Ascending aorta (tissue), 2 donors: Measurements from ENCODE around the gene TAF15. TPM values are rescaled to one million over a fixed set of nuclear protein-coding genes. Genes with fewer than 3 reads are reported as not detected.

Experiments
- DNase-seq, 2 donors: peaks; one replicate each; pipeline ENCODE4 v3.0.0-alpha.2; 2019; ENCODE audit warnings: low spot score in 2 of 2
- H3K27ac ChIP-seq, 2 donors: fragments of 200-600 bp; sonication (generic); one replicate each; pipeline ENCODE4 v1.5.1; 2016 to 2017; ENCODE audit warnings: mild to moderate bottlenecking in 1 of 2
- H3K27me3 ChIP-seq: fragments of 200-600 bp; sonication (generic); one replicate; pipeline ENCODE4 v1.5.1; 2017
- H3K36me3 ChIP-seq, 2 donors: fragments of 200-600 bp; sonication (generic); one replicate each; pipeline ENCODE4 v1.5.1; 2016
- H3K4me1 ChIP-seq, 2 donors: fragments of 200-600 bp; sonication (generic); one replicate each; pipeline ENCODE4 v1.5.1; 2016 to 2017; ENCODE audit warnings: mild to moderate bottlenecking in 1 of 2
- H3K4me3 ChIP-seq, 2 donors: fragments of 200-600 bp; sonication (generic); one replicate each; pipeline ENCODE4 v1.5.1; 2016 to 2017; ENCODE audit warnings: mild to moderate bottlenecking in 1 of 2
- H3K9me3 ChIP-seq, 2 donors: fragments of 200-600 bp; sonication (generic); one replicate each; pipeline ENCODE4 v1.5.1; 2016
- CTCF ChIP-seq, 3 experiments: fragments of 200-600 bp in 2 of 3; fragments of 450-650 bp in 1 of 3; sonication (generic) in 2 of 3; IDR thresholded peaks; one replicate each; pipeline ENCODE4 v1.5.1; 2016 to 2019; ENCODE audit warnings: antibody characterized with exemption in 3 of 3, mild to moderate bottlenecking in 1 of 3, moderate library complexity in 1 of 3
- intact Hi-C: fragments of 100-400 bp; cut with DNase I; formaldehyde crosslinking; loops from one replicate; pipeline ENCODE4 v1.15.1; 2023
- total RNA-seq: library from RNA; depleted of rRNA; stranded (reverse); fragments of >200 nt; gene quantifications from one replicate; pipeline ENCODE4 v1.1.0, GENCODE V29; 2016

The TAF15 gene
- total RNA-seq, 1 donor from 2014 or later, result 49.6 TPM

GRCh38 chr17:35855965-35856364 is 46.7 kb downstream of the TAF15 start:
- no peak for TF ChIP-seq CTCF (IDR thresholded peaks at IDR 0.05)
- intact Hi-C loops, result no loop called here
- Histone ChIP-seq H3K4me3 (no peak overlapping the region), H3K27me3 (no peaks in the 10 kb centered on the region), H3K4me1 (no peaks in the 10 kb centered on the region), H3K36me3 (peaks cover 5 to 11% of the 10 kb centered on the region in 2 donors), H3K27ac (no peak overlapping the region), H3K9me3 (no peaks in the 10 kb centered on the region)
- no peak for DNase-seq

DNA sequence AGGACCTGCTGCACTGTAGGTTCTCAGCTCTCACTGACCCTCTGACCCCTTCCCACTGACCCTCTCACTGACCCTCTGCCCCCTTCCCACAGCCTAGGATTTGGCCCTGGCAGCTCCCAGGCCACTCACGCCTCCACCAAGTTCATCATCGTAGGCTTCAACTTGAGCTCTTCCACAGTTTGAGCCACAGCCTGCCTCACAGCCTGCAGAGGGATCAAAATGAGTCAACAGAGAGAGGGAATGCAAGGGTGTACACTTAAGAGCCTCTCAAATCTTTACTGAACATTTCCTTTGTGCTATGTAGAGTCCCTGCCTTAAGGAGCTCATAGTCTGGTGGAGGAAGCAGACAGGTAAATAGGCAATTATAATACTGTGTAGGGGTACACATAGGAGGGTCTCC is 47.3 kb downstream of the TAF15 start:
- no peak for TF ChIP-seq CTCF (IDR thresholded peaks at IDR 0.05)
- DNase-seq, result no peak
- Histone ChIP-seq H3K36me3 (peaks cover 5 to 10% of the 10 kb centered on the region in 2 donors), H3K9me3 (no peaks in the 10 kb centered on the region), H3K4me1 (no peaks in the 10 kb centered on the region), H3K4me3 (no peak overlapping the region), H3K27me3 (no peaks in the 10 kb centered on the region), H3K27ac (no peak overlapping the region)
- intact Hi-C loops, result no loop called here

DNA sequence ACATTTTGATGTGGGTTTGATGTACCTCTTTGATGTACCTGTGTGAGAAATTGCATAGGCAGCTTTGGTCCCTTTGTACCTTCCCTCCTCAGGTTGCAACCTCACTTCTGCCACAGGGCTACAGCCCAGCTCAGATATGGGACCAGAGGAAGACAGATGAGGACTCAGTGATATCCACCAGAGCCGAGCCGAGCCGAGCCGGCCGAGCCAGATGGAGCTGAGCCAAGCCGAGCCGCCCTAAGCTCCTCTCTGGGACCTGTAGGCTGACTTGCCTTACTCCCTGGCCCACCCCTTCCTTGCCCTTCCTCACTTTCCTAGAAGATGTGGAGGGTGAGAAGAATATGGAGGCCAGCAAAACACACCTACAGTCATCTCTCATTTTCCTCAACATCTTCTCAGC is 55.6 kb downstream of the TAF15 start:
- intact Hi-C loops, result no loop called here

DNA sequence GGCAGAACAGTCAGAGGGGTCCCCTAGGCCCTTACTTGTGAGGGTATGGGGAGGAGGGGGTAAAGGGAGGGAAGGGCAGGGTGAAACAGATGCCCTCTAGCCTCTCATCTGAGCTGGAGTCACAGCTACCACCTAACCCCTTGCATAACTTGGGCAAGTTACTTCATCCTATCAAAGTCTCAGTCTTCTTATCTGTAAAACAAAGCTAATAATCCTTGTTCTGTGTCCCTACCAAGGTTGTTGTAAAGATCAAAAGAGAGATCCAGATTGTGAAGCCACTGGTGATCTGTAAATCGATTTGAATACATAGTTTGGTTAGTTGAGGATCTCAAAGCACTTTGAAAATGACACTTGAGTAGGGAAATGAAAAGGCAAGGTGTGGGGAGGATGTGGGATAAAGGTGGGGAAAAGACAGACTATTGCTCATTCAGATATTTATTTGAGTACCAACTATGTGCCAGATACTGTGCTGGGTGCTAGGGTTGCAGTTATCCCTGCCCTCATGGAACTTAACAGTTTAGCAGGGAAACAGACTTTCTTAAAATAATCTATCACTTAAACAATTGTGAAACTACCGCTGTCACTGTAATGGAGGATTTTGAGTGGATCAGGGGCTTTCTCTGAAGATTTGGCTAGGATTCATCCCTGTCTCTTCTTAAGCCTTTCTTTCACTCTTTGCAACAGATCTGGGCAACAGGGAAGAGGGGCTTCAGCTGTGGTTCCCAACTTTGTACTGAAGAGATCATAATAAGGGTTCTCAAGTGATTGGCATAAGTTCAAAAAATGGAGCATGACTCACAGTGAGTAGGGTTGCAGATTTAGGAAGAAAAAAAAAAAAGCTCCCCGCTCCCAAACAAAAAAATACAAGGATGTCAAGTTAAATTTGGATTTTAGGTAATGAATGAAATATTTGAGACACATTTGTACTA is 56.4 kb downstream of the TAF15 start:
- DNase-seq, result no peak
- Histone ChIP-seq H3K27me3 (no peaks in the 10 kb centered on the region), H3K4me3 (no peak overlapping the region), H3K27ac (no peak overlapping the region), H3K4me1 (peaks cover 0 to 7% of the 10 kb centered on the region in 2 donors), H3K9me3 (no peaks in the 10 kb centered on the region), H3K36me3 (no peaks in the 10 kb centered on the region)
- intact Hi-C loops, result no loop called here
- TF ChIP-seq CTCF (IDR thresholded peaks at IDR 0.05), result no peak

More for the DNA sequence above, 55.6 kb downstream of the TAF15 start:
- Histone ChIP-seq H3K27ac (no peak overlapping the region), H3K4me3 (no peak overlapping the region), H3K27me3 (no peaks in the 10 kb centered on the region), H3K9me3 (no peaks in the 10 kb centered on the region), H3K36me3 (no peaks in the 10 kb centered on the region), H3K4me1 (peaks cover 0 to 7% of the 10 kb centered on the region in 2 donors)
- no peak for DNase-seq
- no peak for TF ChIP-seq CTCF (IDR thresholded peaks at IDR 0.05)

GRCh38 chr17:35866341-35866950 is 57.2 kb downstream of the TAF15 start:
- intact Hi-C loops, result no loop called here
- TF ChIP-seq CTCF (IDR thresholded peaks at IDR 0.05), result no peak
- H3K9me3 ChIP-seq, result no peaks in the 10 kb centered on the region
- no peaks in the 10 kb centered on the region for H3K36me3 ChIP-seq
- H3K27ac ChIP-seq, result no peak overlapping the region
- H3K4me3 ChIP-seq, result no peak overlapping the region
- H3K27me3 ChIP-seq, result no peaks in the 10 kb centered on the region
- H3K4me1 ChIP-seq, result peaks cover 0 to 7% of the 10 kb centered on the region in 2 donors
- DNase-seq, result no peak
